Gastrocnemius medialis (tissue), 4 donors: Measurements from ENCODE around the gene CCDC9B. TPM values are rescaled to one million over a fixed set of nuclear protein-coding genes. Genes with fewer than 3 reads are reported as not detected.

Experiments
- ATAC-seq, 2 donors: fragments of 150-250 bp; one replicate each; pipeline ENCODE4 v1.9.1; 2016
- DNase-seq, 2 donors: peaks; one replicate each; pipeline ENCODE4 v3.0.0-alpha.2; 2019
- H3K27ac ChIP-seq, 4 donors: fragments of 200-600 bp; sonication (generic); 1 replicate in 1 of 4; 2 replicates in 3 of 4; pipeline ENCODE4 v1.5.1; 2016 to 2018; ENCODE audit warnings: mild to moderate bottlenecking in 2 of 4, moderate library complexity in 1 of 4
- H3K27me3 ChIP-seq, 3 donors: fragments of 200-600 bp; sonication (generic) in 2 of 3; 1 replicate in 1 of 3; 2 replicates in 2 of 3; pipeline versions ENCODE4 v1.5.1 to v1.6.0; 2016 to 2019; ENCODE audit warnings: mild to moderate bottlenecking in 1 of 3, moderate library complexity in 1 of 3
- H3K36me3 ChIP-seq, 2 donors: fragments of 200-600 bp; sonication (generic) in 1 of 2; one replicate each; pipeline ENCODE4 v1.5.1; 2017 to 2018
- H3K4me1 ChIP-seq, 2 donors: fragments of 200-600 bp; sonication (generic) in 1 of 2; one replicate each; pipeline ENCODE4 v1.5.1; 2016 to 2017; ENCODE audit warnings: mild to moderate bottlenecking in 2 of 2
- H3K4me3 ChIP-seq, 4 donors: fragments of 200-600 bp; sonication (generic) in 3 of 4; 1 replicate in 1 of 4; 2 replicates in 3 of 4; pipeline ENCODE4 v1.5.1; 2016 to 2019; ENCODE audit warnings: mild to moderate bottlenecking in 2 of 4
- H3K9me3 ChIP-seq, 3 donors: fragments of 200-600 bp; sonication (generic) in 2 of 3; 1 replicate in 1 of 3; 2 replicates in 2 of 3; pipeline ENCODE4 v1.5.1; 2016 to 2019
- CTCF ChIP-seq, 5 experiments: fragments of 450-650 bp in 3 of 5; fragments of 200-600 bp in 2 of 5; sonication (generic) in 2 of 5; IDR thresholded peaks in 4 of 5; conservative IDR thresholded peaks in 1 of 5; 1 replicate in 4 of 5; 2 replicates in 1 of 5; pipeline ENCODE4 v1.5.1; 2016 to 2019; ENCODE audit warnings: antibody characterized with exemption in 5 of 5, mild to moderate bottlenecking in 3 of 5, moderate library complexity in 3 of 5
- POLR2A ChIP-seq, 2 donors: fragments of 450-650 bp; IDR thresholded peaks; one replicate each; pipeline ENCODE4 v1.6.1; 2017; ENCODE audit warnings: antibody characterized with exemption in 2 of 2, mild to moderate bottlenecking in 2 of 2, moderate library complexity in 2 of 2
- in situ Hi-C, 4 donors: fragments of 200-750 bp; cut with MboI; loops; one replicate each; pipeline versions ENCODE4 v1.15.0 to v1.8.0; 2017; ENCODE audit warnings: low sequenced_read_pairs in 4 of 4
- intact Hi-C: fragments of 100-400 bp; cut with DNase I; formaldehyde crosslinking; loops from one replicate; pipeline ENCODE4 v1.15.1; 2023; ENCODE audit warnings: low total_unique reads
- total RNA-seq, 4 donors: library from RNA; depleted of rRNA; stranded (reverse); fragments of >200 nt; gene quantifications; one replicate each; pipeline versions ENCODE4 v1.1.0 to v1.2.3, GENCODE V29; 2016

The CCDC9B gene
- total RNA-seq, 4 donors from 2014 or later: 14.4 to 55.1 (median 20.5) TPM

GRCh38 chr15:40365624-40366456 lies 25.1 kb upstream of the CCDC9B start:
- peaks cover 18 to 20% of the 10 kb centered on the region in 2 donors for H3K4me1 ChIP-seq
- no peak for ATAC-seq
- no peak overlapping the region for H3K4me3 ChIP-seq
- in situ Hi-C loops (no loop called here), intact Hi-C loops (no loop called here)
- no peak for TF ChIP-seq POLR2A (IDR thresholded peaks at IDR 0.05)
- TF ChIP-seq CTCF (IDR thresholded peaks at IDR 0.05 in 4 of 5, conservative IDR thresholded peaks at IDR 0.05 in 1 of 5): no peak
- DNase-seq: no peak
- H3K36me3 ChIP-seq: no peaks in the 10 kb centered on the region
- H3K27me3 ChIP-seq: no peaks in the 10 kb centered on the region
- no peaks in the 10 kb centered on the region for H3K9me3 ChIP-seq
- no peak overlapping the region for H3K27ac ChIP-seq

DNA sequence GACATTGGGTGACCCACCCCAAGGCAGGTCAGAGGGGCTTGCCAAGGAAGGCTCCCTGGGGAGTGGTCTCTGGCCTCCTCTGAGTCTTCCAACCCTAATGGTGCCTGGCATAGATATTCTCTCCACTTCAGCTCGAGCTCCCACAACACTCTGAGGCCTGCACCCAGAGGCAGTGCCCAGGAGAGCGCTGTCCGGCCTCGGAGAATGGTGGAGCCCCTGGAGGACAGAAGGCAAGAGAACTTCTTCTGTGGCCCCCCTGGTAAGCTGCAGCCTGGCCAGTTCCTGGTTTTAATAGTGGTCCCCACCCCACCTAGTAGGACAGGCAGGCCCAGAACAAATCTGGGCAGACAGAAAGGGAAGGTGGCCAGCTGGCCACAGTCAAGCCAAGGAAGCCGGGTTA lies 24.3 kb upstream of the CCDC9B start:
- ATAC-seq (no peak), DNase-seq (no peak)
- Histone ChIP-seq H3K27me3 (no peaks in the 10 kb centered on the region), H3K4me3 (no peak overlapping the region), H3K36me3 (no peaks in the 10 kb centered on the region), H3K4me1 (peaks cover 18 to 20% of the 10 kb centered on the region in 2 donors), H3K27ac (no peak overlapping the region), H3K9me3 (no peaks in the 10 kb centered on the region)
- no peak for TF ChIP-seq POLR2A (IDR thresholded peaks at IDR 0.05)
- no peak for TF ChIP-seq CTCF (IDR thresholded peaks at IDR 0.05 in 4 of 5, conservative IDR thresholded peaks at IDR 0.05 in 1 of 5)
- in situ Hi-C loops (no loop called here), intact Hi-C loops (no loop called here)

DNA sequence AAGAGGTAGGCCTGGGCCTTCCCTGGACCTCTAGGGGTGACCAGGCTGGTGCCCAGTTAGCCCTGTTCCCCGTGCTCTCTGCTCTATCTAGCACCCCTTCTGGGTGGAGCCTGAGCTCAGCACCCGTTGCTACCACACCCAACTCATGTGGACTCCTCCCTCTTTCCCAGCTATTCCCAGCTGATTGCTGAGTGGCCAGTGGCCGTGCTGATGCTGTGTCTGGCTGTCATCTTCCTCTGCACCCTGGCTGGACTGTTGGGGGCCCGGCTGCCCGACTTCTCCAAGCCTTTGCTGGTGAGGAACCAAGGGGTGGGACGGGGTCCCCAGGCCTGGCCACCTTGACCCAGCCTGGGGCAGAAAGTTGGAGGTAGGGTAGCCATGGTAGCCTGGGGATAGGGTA lies 23.5 kb upstream of the CCDC9B start:
- no peak overlapping the region for H3K4me3 ChIP-seq
- DNase-seq (no peak), ATAC-seq (no peak)
- H3K4me1 ChIP-seq: peaks cover 18 to 20% of the 10 kb centered on the region in 2 donors
- no peaks in the 10 kb centered on the region for H3K36me3 ChIP-seq
- no peaks in the 10 kb centered on the region for H3K9me3 ChIP-seq
- TF ChIP-seq CTCF (IDR thresholded peaks at IDR 0.05 in 4 of 5, conservative IDR thresholded peaks at IDR 0.05 in 1 of 5): no peak
- no peak for TF ChIP-seq POLR2A (IDR thresholded peaks at IDR 0.05)
- H3K27ac ChIP-seq: no peak overlapping the region
- no peaks in the 10 kb centered on the region for H3K27me3 ChIP-seq
- intact Hi-C loops (no loop called here), in situ Hi-C loops (no loop called here)

DNA sequence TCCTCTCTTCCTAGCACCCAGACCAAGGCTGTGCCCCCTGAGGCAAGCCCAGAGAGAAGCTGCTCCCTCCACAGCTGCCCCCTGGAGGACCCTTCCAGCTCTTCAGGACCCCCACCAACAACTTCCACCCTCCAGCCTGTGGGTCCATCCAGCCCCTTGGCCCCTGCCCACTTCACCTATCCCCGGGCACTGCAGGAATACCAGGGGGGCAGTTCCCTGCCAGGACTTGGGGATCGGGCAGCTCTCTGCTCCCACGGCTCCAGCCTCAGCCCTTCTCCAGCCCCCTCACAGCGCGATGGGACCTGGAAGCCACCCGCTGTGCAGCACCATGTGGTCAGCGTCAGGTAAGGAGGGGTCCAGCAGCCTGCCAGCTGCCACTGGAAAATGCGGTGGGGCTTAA lies 22.9 kb upstream of the CCDC9B start:
- no peaks in the 10 kb centered on the region for H3K36me3 ChIP-seq
- TF ChIP-seq CTCF (IDR thresholded peaks at IDR 0.05 in 4 of 5, conservative IDR thresholded peaks at IDR 0.05 in 1 of 5) (no peak), POLR2A (IDR thresholded peaks at IDR 0.05) (no peak)
- no peak for DNase-seq
- in situ Hi-C loops: no loop called here
- intact Hi-C loops: no loop called here
- H3K4me3 ChIP-seq: no peak overlapping the region
- H3K4me1 ChIP-seq: peaks cover 18 to 22% of the 10 kb centered on the region in 2 donors
- no peak for ATAC-seq
- H3K27ac ChIP-seq: no peak overlapping the region
- no peaks in the 10 kb centered on the region for H3K27me3 ChIP-seq
- H3K9me3 ChIP-seq: no peaks in the 10 kb centered on the region
